Measurements from ENCODE around the gene TMEM217. TPM values are rescaled to one million over a fixed set of nuclear protein-coding genes. Genes with fewer than 3 reads are reported as not detected.
A peak's percentile ranks its signal among the peaks of the same experiment; 100 is the strongest.

The TMEM217 gene
- polyA plus RNA-seq, 2 donors, result 2.6 to 5.4 TPM

- peaks cover 20 to 21% of the 10 kb centered on the region in 2 donors for H3K36me3 ChIP-seq (ENCODE audit: control insufficient read depth in 2 of 2, insufficient read depth in 2 of 2, low read length in 1 of 2)
- peak overlapping the region; percentile 96 to 98 for H3K27ac ChIP-seq (ENCODE audit: low read depth in 2 of 2, low read length in 1 of 2)
- no peaks in the 10 kb centered on the region for H3K27me3 ChIP-seq (ENCODE audit: control insufficient read depth in 1 of 2, insufficient read depth in 2 of 2, low read length in 2 of 2)
- H3K4me1 ChIP-seq (ENCODE audit: control insufficient read depth in 2 of 2, insufficient read depth in 2 of 2, low read length in 1 of 2), result no peaks in the 10 kb centered on the region
- H3K4me3 ChIP-seq (ENCODE audit: low read depth in 1 of 2, low read length in 2 of 2), result peak overlapping the region; percentile 44 to 93
- WGBS, 2 donors, result 8% methylated on average over 17 of the region's 17 CpGs
- H3K9me3 ChIP-seq (ENCODE audit: control insufficient read depth in 2 of 2, insufficient read depth in 1 of 2, low read depth in 1 of 2, low read length in 1 of 2), result no peaks in the 10 kb centered on the region
These were observed 85.8 kb downstream of the TMEM217 start for GRCh38 chr6:37171970-37172812.

GRCh38 chr6:37171201-37171969, 86.6 kb downstream of the TMEM217 start:
- Histone ChIP-seq H3K27me3 (ENCODE audit: control insufficient read depth in 1 of 2, insufficient read depth in 2 of 2, low read length in 2 of 2) (no peaks in the 10 kb centered on the region), H3K4me1 (ENCODE audit: control insufficient read depth in 2 of 2, insufficient read depth in 2 of 2, low read length in 1 of 2) (no peaks in the 10 kb centered on the region), H3K36me3 (ENCODE audit: control insufficient read depth in 2 of 2, insufficient read depth in 2 of 2, low read length in 1 of 2) (peaks cover 20 to 21% of the 10 kb centered on the region in 2 donors), H3K4me3 (ENCODE audit: low read depth in 1 of 2, low read length in 2 of 2) (peak overlapping the region; percentile 93 to 99), H3K9me3 (ENCODE audit: control insufficient read depth in 2 of 2, insufficient read depth in 1 of 2, low read depth in 1 of 2, low read length in 1 of 2) (no peaks in the 10 kb centered on the region), H3K27ac (ENCODE audit: low read depth in 2 of 2, low read length in 1 of 2) (peak overlapping the region; percentile 96 to 98)
- WGBS, 2 donors, result 1% methylated on average over 45 of the region's 45 CpGs

GRCh38 chr6:37170273-37171200, 87.4 kb downstream of the TMEM217 start:
- H3K9me3 ChIP-seq (ENCODE audit: control insufficient read depth in 2 of 2, insufficient read depth in 1 of 2, low read depth in 1 of 2, low read length in 1 of 2), result no peaks in the 10 kb centered on the region
- peaks cover 20 to 21% of the 10 kb centered on the region in 2 donors for H3K36me3 ChIP-seq (ENCODE audit: control insufficient read depth in 2 of 2, insufficient read depth in 2 of 2, low read length in 1 of 2)
- H3K27me3 ChIP-seq (ENCODE audit: control insufficient read depth in 1 of 2, insufficient read depth in 2 of 2, low read length in 2 of 2), result no peaks in the 10 kb centered on the region
- H3K27ac ChIP-seq (ENCODE audit: low read depth in 2 of 2, low read length in 1 of 2), result peak overlapping the region; percentile 96 to 98
- H3K4me1 ChIP-seq (ENCODE audit: control insufficient read depth in 2 of 2, insufficient read depth in 2 of 2, low read length in 1 of 2), result no peaks in the 10 kb centered on the region
- H3K4me3 ChIP-seq (ENCODE audit: low read depth in 1 of 2, low read length in 2 of 2), result peak overlapping the region; percentile 93 to 99
- 0 to 1% methylated on average over 68 to 92 of the region's 92 CpGs for WGBS, 2 donors

GRCh38 chr6:37169496-37170272, 88.3 kb downstream of the TMEM217 start, which contains the start of gene PIM1:
Gene PIM1, plus strand, starts transcription at chr6:37170152. Its CDS starts 424 bp downstream, at chr6:37170576.
- Histone ChIP-seq H3K4me3 (ENCODE audit: low read depth in 1 of 2, low read length in 2 of 2) (peak within 1 kb of the TSS; percentile 93 to 99), H3K9me3 (ENCODE audit: control insufficient read depth in 2 of 2, insufficient read depth in 1 of 2, low read depth in 1 of 2, low read length in 1 of 2) (no peaks in the 10 kb centered on the region), H3K36me3 (ENCODE audit: control insufficient read depth in 2 of 2, insufficient read depth in 2 of 2, low read length in 1 of 2) (peaks cover 16 to 20% of the 10 kb centered on the region in 2 donors), H3K4me1 (ENCODE audit: control insufficient read depth in 2 of 2, insufficient read depth in 2 of 2, low read length in 1 of 2) (no peaks in the 10 kb centered on the region), H3K27ac (ENCODE audit: low read depth in 2 of 2, low read length in 1 of 2) (peak within 1 kb of the TSS; percentile 96 to 98), H3K27me3 (ENCODE audit: control insufficient read depth in 1 of 2, insufficient read depth in 2 of 2, low read length in 2 of 2) (no peaks in the 10 kb centered on the region)
- WGBS, 2 donors, result 0 to 1% methylated on average over 45 to 90 of the region's 90 CpGs

- H3K9me3 ChIP-seq (ENCODE audit: control insufficient read depth in 2 of 2, insufficient read depth in 1 of 2, low read depth in 1 of 2, low read length in 1 of 2), result no peaks in the 10 kb centered on the region
- H3K27me3 ChIP-seq (ENCODE audit: control insufficient read depth in 1 of 2, insufficient read depth in 2 of 2, low read length in 2 of 2), result no peaks in the 10 kb centered on the region
- H3K27ac ChIP-seq (ENCODE audit: low read depth in 2 of 2, low read length in 1 of 2), result peak overlapping the region; percentile 94 to 97
- peak overlapping the region; percentile 53 to 62 for H3K4me3 ChIP-seq (ENCODE audit: low read depth in 1 of 2, low read length in 2 of 2)
- no peaks in the 10 kb centered on the region for H3K4me1 ChIP-seq (ENCODE audit: control insufficient read depth in 2 of 2, insufficient read depth in 2 of 2, low read length in 1 of 2)
- 5 to 6% methylated on average over 29 of the region's 29 CpGs for WGBS, 2 donors
- H3K36me3 ChIP-seq (ENCODE audit: control insufficient read depth in 2 of 2, insufficient read depth in 2 of 2, low read length in 1 of 2), result peaks cover 11 to 14% of the 10 kb centered on the region in 2 donors
These were observed 89.0 kb downstream of the TMEM217 start for GRCh38 chr6:37168811-37169495.

- WGBS, 2 donors, result 87 to 90% methylated on average over 5 of the region's 5 CpGs
- H3K36me3 ChIP-seq (ENCODE audit: control insufficient read depth in 2 of 2, insufficient read depth in 2 of 2, low read length in 1 of 2), result peaks cover 5 to 9% of the 10 kb centered on the region in 2 donors
- no peaks in the 10 kb centered on the region for H3K27me3 ChIP-seq (ENCODE audit: control insufficient read depth in 1 of 2, insufficient read depth in 2 of 2, low read length in 2 of 2)
- no peaks in the 10 kb centered on the region for H3K9me3 ChIP-seq (ENCODE audit: control insufficient read depth in 2 of 2, insufficient read depth in 1 of 2, low read depth in 1 of 2, low read length in 1 of 2)
- H3K4me1 ChIP-seq (ENCODE audit: control insufficient read depth in 2 of 2, insufficient read depth in 2 of 2, low read length in 1 of 2), result no peaks in the 10 kb centered on the region
- peak overlapping the region in 1 of 2 donors; percentile 53 for H3K4me3 ChIP-seq (ENCODE audit: low read depth in 1 of 2, low read length in 2 of 2)
- peak overlapping the region in 1 of 2 donors; percentile 27 for H3K27ac ChIP-seq (ENCODE audit: low read depth in 2 of 2, low read length in 1 of 2)
These were observed 89.7 kb downstream of the TMEM217 start for GRCh38 chr6:37168163-37168758.

DNA sequence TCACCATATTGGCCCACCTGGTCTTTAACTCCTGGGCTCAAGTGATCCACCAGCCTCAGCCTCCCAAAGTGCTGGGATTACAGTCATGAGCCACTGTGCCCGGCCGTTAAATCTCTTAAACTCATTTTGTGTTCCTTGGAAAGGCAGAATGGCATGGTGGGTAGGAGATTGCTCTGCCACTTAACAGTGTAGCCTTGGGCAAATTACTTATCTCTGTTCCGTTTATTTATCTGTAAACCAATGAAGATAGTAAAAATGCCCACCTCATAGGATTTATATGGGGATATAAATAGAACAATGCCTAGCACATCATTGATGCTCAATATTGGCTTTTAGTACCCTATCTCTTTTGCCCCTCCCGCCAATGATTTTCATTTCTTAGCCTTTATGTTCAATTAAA, 95.2 kb downstream of the TMEM217 start:
- Histone ChIP-seq H3K4me3 (ENCODE audit: low read depth in 1 of 2, low read length in 2 of 2) (no peak overlapping the region), H3K27ac (ENCODE audit: low read depth in 2 of 2, low read length in 1 of 2) (no peak overlapping the region), H3K4me1 (ENCODE audit: control insufficient read depth in 2 of 2, insufficient read depth in 2 of 2, low read length in 1 of 2) (no peaks in the 10 kb centered on the region), H3K36me3 (ENCODE audit: control insufficient read depth in 2 of 2, insufficient read depth in 2 of 2, low read length in 1 of 2) (no peaks in the 10 kb centered on the region), H3K9me3 (ENCODE audit: control insufficient read depth in 2 of 2, insufficient read depth in 1 of 2, low read depth in 1 of 2, low read length in 1 of 2) (no peaks in the 10 kb centered on the region), H3K27me3 (ENCODE audit: control insufficient read depth in 1 of 2, insufficient read depth in 2 of 2, low read length in 2 of 2) (no peaks in the 10 kb centered on the region)
- WGBS, 2 donors, result 85 to 92% methylated on average over 4 of the region's 4 CpGs
